Daoy (cell line): ENCODE measurements around the gene COMP. TPM values are rescaled to one million over a fixed set of nuclear protein-coding genes. Genes with fewer than 3 reads are reported as not detected.
A peak's percentile ranks its signal among the peaks of the same experiment; 100 is the strongest.
"Not testable (repeated sequence)": the region's sequence is repeated elsewhere in the genome, so short reads cannot be mapped to it uniquely, and the experiment has no call there.

Experiments used
- DNase-seq: peaks from one replicate; pipeline ENCODE4 v3.0.0-alpha.2; 2015; ENCODE audit warnings: low read depth
- total RNA-seq: library from RNA; depleted of rRNA; stranded (reverse); fragments of >200 nt; shearing (Covaris generic); gene quantifications from 2 replicates; pipeline ENCODE4 v1.2.3, GENCODE V29; 2014

COMP gene
- total RNA-seq, 1 experiment from 2014 or later = not detected

GRCh38 chr19:18749362-18750231 lies 41.5 kb downstream of the COMP start:
- no peak for DNase-seq

GRCh38 chr19:18746401-18747325 lies 44.4 kb downstream of the COMP start:
- DNase-seq = no peak

GRCh38 chr19:18745931-18746330 lies 45.2 kb downstream of the COMP start:
- no peak for DNase-seq

GRCh38 chr19:18745012-18745735 lies 45.9 kb downstream of the COMP start:
- DNase-seq = no peak

- DNase-seq = no peak
Observed at GRCh38 chr19:18743784-18744418, 47.2 kb downstream of the COMP start.

- no peak for DNase-seq
Observed at GRCh38 chr19:18742838-18743783, 48.0 kb downstream of the COMP start.

GRCh38 chr19:18742324-18742723 lies 48.8 kb downstream of the COMP start:
- no peak for DNase-seq

GRCh38 chr19:18741124-18742121 lies 49.7 kb downstream of the COMP start:
- DNase-seq = no peak

- no peak for DNase-seq
Observed at GRCh38 chr19:18738961-18739690, 52.0 kb downstream of the COMP start.

GRCh38 chr19:18737954-18738351 lies 53.2 kb downstream of the COMP start:
- DNase-seq = no peak

GRCh38 chr19:18737337-18737953 lies 53.7 kb downstream of the COMP start:
- no peak for DNase-seq

GRCh38 chr19:18736415-18737336 lies 54.4 kb downstream of the COMP start:
- DNase-seq = no peak

GRCh38 chr19:18735752-18736151 lies 55.4 kb downstream of the COMP start:
- no peak for DNase-seq

GRCh38 chr19:18735324-18735723 lies 55.8 kb downstream of the COMP start:
- no peak for DNase-seq

GRCh38 chr19:18733762-18734332 lies 57.3 kb downstream of the COMP start:
- DNase-seq = not testable (repeated sequence)

- DNase-seq = peak; percentile 20
Observed at GRCh38 chr19:18733196-18733647, 57.9 kb downstream of the COMP start.
